GM10847 (cell line): ENCODE results near the gene SSTR3.

Source experiments
- POLR2A ChIP-seq: IDR thresholded peaks from 2 replicates; pipeline ENCODE4 v1.6.1; 2011; ENCODE audit not compliant: insufficient read length; ENCODE audit errors: extremely low read depth

The SSTR3 gene

GRCh38 chr22:37198258-37199102, 13.8 kb downstream of the SSTR3 start:
- TF ChIP-seq POLR2A: no peak

- TF ChIP-seq POLR2A: no peak
Observed at GRCh38 chr22:37197451-37198257, 14.6 kb downstream of the SSTR3 start.

DNA sequence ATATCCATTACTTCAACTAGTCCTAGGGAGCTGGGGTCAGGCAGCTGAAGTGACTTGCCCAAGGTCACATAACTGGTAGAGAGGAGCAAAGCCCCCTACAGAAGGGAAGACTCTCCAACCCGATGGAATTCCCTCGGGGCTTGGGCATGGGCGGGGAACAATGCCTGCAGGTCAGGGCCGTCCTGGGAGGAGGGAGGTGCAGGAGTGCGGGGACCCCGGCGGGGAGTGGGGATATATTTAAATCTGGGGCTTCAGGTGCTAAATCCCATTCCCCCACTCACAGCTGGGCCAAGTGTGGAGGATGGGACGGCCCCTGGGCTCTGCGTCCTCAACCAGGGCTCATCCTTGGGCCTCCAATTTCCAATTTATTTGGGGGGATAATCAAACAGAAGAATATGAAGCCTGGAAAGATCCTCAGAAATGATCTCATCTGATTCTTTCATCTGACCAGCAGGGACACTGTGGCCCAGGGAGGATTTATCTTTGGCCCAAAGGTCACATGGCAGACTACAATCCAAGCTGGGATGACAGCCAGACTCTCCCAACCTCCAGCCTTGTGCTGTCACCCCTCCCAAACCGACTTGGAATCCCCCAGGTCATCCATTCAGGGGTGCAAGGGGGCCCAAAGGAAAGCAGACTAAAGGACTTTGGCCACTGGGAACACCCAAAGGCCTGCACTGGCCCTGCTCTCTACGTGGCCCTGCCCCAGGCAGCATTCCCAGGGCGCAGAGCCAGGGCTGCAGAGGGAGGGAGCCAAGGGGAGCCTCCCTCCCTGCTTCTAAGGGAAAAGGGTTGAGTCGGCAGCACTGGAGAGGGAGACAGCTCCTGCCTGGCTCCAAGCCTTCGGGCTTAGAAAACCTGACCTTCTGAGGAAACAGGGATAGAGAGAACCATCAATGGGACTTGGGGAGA, 15.5 kb downstream of the SSTR3 start:
- TF ChIP-seq POLR2A: no peak

DNA sequence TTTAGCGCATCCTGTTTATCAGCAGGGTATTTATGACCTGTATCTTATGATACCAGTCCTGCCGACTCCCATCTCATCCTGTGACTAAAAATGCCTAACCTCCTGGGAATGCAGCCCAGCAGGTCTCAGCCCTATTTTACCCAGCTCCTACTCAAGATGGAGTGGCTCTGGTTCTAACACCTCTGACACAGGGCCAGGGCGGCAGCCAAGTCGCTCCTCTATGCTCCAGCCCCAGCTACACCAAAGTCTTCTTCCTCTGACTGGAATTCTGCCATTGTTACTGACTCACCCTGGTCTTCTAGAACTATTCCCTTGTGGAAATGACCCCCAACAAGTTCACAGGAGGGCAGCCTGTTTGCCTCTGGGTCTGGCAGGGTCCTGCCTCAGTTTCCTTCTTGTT, 16.4 kb downstream of the SSTR3 start:
- no peak for TF ChIP-seq POLR2A

DNA sequence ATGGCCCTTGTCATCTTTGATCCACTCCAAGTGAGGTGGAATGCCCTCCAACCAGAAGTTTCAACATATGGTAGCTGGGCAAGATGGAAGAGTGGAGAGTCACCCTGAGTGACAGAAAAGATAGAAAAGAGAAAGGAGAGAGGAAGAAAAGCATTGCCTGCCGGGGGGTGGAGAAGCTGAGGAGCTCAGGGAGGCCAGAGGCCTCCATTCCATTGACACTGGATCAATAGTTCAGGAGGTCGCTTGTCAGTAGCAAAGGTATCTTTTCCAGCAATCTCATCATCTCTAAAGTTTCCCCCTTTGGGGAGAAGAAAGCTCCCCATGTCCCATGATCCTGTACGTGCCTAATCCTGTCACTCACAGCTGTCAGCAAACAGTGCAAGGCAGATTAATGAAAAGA, 17.5 kb downstream of the SSTR3 start:
- no peak for TF ChIP-seq POLR2A

- TF ChIP-seq POLR2A: no peak
Observed at GRCh38 chr22:37193629-37194191, 18.6 kb downstream of the SSTR3 start.

GRCh38 chr22:37192741-37193140, 19.5 kb downstream of the SSTR3 start:
- TF ChIP-seq POLR2A: no peak

GRCh38 chr22:37192204-37192603, 20.1 kb downstream of the SSTR3 start:
- TF ChIP-seq POLR2A: no peak

DNA sequence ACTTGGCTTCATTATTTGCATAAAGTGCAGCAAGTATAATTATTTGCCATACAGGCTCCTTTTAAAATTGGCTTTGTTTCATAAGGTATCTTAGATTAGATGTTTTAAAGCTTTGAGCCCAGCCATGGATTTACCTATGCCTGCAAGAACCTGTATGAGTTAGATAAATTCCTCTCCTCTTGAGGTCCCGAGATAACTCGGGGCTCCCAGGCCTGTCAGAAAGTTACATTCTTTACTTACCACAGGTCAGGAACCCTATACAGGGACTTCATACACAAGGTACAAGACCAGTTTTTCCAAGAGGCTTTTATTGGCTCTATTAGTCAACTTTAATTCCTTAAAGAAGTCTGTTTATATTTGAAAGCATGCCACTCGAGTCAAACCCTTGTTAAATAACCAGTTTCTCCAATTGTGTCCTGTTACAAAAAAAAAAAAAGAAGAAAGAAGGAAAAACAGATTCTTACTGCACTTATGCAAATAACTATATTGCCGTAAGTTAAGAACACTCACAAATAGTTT, 22.0 kb downstream of the SSTR3 start:
- no peak for TF ChIP-seq POLR2A

DNA sequence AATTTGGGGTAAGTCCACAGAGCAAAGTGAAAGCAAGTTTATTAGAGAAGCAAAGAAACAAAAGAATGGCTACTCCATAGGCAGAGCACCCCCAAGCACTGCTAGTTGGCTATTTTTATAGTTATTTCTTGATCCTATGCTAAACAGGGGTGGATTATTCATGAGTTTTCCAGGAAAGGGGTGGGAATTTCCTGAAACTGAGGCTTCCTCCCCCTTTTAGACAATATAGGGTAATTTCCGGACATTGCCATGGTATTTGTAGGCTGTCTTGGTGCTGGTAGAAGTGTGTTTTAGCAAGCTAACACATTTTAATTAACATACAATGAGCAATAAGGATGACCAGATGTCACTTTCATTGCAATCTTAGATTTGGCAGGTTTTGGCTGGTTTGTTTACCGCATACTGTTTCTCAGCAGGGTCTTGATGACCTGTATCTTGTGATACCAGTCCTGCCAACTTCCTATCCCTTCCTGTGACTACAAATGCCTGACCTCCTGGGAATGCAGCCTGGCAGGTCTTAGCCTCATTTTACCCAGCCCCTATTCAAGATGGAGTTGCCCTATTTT, 23.3 kb downstream of the SSTR3 start:
- TF ChIP-seq POLR2A: no peak

GRCh38 chr22:37187891-37188761, 24.2 kb downstream of the SSTR3 start, which contains the start of gene C1QTNF6:
Gene C1QTNF6 (minus strand): TSS chr22:37188247. CDS start chr22:37188213, 34 bp downstream.
- no peak for TF ChIP-seq POLR2A

- no peak for TF ChIP-seq POLR2A
Observed at GRCh38 chr22:37187552-37187890, 24.8 kb downstream of the SSTR3 start.

DNA sequence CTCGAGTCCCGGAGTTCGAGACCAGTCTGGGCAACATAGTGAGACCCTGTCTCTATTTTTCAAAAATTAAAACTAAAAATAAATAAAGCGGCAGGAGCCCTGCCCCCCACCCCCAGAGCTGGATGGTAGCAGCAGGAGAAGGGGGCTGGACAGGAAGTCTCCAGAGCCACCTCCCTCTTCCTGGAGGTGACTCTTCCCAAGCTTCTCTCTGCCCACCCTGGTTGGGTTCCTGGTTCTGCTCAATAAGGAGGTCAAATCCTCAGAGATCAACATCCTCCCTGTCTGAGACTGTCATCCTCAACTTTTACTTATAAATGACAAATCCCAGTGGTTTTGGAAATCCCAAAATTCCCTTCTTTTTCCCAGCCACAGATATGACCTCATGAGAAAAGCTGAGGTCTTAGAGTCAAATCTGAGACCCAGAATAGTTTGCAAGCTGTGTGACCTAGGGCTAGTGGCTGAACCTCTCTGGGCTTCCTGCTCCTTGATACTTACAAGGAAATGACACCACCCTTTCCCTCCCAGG, 25.2 kb downstream of the SSTR3 start:
- TF ChIP-seq POLR2A: no peak
